ENCODE measurements around the gene SGTA.

DNA sequence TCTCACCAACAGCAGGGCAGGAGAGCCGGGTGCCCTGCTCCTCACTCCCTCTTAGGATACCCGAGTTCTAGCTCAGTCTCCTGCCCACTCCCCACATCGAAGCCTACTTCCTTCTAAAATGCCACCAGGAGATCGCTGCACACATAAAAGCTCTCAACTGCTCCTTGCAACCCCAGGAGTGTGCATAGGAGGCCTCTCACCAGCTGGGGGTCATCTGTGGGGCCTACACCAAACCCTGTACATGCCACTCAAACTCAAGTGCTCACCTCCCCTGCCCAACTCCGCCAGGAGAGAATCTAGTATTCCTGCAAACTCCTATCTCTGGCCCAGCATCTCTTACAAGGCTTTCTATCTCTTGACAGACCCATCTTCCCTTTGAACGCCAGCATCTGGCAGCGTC lies 2.8 kb downstream of the SGTA start:
- TF ChIP-seq, protein P1, sequence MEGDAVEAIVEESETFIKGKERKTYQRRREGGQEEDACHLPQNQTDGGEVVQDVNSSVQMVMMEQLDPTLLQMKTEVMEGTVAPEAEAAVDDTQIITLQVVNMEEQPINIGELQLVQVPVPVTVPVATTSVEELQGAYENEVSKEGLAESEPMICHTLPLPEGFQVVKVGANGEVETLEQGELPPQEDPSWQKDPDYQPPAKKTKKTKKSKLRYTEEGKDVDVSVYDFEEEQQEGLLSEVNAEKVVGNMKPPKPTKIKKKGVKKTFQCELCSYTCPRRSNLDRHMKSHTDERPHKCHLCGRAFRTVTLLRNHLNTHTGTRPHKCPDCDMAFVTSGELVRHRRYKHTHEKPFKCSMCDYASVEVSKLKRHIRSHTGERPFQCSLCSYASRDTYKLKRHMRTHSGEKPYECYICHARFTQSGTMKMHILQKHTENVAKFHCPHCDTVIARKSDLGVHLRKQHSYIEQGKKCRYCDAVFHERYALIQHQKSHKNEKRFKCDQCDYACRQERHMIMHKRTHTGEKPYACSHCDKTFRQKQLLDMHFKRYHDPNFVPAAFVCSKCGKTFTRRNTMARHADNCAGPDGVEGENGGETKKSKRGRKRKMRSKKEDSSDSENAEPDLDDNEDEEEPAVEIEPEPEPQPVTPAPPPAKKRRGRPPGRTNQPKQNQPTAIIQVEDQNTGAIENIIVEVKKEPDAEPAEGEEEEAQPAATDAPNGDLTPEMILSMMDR (IDR thresholded peaks at IDR 0.05) = no peak
- TF ChIP-seq ZFX (IDR thresholded peaks at IDR 0.05; ENCODE audit: borderline replicate concordance) = no peak
